ENCODE data around the gene SNX18.

SNX18 gene

DNA sequence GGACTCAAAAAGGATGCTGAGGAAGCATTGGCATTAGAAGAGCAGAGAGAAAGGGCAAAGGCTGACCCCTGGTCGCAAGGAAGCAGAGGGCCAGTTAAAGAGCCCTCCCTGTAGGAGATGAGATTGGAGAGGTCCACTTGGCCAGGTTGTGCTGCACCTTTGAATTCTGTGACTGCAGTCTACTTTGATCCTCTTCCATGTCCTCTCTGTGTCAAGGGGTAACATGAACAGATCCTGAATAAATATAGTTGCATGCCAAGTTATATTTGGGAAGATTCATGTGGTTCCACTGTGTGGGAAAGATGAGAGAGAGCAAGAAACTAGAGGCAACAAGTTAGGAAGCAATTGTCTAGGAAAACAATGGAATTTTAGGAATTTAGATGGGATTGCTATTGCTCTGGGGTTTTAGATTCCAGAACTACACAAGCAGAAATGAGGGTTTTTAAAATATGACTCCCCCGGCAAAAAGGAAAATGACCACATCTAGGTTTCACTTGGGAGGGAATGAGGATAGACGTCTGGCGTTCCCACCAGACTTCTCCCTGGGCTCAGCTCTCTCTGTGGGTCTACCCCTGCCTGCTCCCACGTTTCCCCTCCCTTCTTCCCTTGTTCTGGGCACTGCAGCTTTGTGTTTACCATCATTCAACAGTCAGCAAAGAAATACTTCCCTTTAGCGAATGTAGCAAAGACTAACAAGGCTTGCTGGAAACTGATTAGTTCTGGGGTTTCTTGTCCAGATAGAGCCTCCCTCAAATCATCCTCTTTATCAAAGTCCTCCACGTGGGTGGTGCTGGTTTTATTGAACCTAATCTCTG lies 63.6 kb downstream of the SNX18 start:
- peak; percentile 76 for DNase-seq

DNA sequence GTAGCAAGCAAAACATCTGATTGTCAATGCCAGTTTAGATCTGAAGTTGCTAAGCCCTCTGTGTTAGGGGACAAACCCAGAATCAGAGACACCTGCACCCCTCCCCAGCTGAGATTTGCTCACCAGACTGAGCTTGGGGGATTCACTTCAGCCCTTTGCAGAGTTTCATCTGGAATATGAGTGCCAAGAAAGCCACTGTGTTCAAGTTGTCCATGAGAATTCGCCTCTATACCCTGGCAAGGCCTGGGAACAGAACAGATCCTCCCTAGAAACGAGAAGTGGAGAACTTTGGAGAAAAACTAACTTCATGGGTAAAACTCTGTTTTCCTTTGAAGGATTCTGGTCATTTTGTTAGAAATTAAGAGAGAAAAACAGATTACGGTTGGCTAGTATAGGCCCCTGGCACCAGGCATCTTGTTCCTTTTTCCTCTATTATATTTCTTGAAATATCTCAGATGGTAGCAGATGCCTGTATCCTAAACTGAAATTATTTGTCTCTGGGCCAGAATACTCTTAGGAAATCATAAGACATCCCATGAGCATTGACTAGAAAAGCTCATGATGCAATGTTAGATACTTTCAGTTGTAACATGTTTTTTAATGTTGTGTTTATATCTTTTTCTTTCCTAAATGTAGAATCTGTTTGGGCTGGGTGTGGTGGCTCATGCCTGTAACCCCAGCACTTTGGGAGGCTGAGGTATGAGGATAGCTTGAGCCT lies 64.4 kb downstream of the SNX18 start:
- peak; percentile 32 for DNase-seq

DNA sequence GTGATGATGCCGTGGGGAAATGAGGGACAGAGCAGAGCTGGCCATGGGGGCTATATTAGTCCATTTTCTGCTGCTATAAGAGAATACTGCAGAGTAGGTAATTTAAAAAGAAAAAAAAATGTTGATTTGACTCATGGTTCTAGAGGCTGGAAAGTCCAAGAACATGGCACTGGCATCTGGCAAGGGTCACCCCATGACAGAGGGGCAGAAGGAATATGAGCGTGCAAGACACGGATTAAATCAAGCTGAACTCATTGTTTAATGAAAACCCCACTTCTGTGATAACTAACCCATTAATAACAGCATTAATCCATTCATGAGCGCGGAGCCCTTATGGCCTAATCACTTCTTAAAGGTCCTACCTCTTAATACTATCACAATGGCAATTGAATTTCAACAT lies 68.8 kb downstream of the SNX18 start:
- DNase-seq, result no peak

DNA sequence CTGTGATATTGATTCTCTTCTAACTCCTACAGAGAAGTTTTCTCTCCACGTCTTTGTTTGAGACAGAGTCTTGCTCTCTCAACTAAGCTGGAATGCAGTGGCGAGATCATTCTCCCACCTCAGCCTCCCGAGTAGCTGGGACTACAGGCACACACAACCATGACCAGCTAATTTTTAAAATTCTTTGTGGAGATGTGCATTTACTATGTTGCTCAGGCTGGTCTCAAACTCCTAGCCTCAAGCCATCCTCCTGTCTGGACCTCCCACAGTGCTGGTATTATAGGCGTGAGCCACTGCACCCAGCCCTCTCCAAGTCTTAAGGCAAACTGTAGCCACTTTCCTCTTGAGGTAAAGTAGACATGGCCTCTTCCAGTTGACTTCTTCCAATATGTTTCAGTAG lies 72.2 kb downstream of the SNX18 start:
- peak; percentile 17 for DNase-seq

DNA sequence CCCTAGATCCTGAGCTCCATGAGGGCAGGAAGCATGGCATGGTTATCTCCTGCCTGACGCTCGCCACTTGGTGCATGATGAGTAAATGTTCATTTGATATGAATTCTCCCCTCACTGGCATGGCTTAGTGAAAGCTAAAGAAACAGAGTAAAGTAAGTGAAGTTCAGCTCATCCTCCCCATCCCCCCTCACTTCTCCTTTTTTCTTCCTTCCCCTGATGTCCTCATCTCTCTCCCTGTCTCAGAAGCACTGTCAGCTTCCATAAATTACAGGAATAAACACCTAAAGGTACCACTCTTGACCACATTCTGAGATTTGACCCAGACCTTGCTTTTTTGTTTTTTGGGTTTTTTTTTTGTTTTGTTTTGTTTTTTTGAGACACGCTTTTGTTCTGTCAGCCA lies 73.3 kb downstream of the SNX18 start:
- DNase-seq, result no peak

DNA sequence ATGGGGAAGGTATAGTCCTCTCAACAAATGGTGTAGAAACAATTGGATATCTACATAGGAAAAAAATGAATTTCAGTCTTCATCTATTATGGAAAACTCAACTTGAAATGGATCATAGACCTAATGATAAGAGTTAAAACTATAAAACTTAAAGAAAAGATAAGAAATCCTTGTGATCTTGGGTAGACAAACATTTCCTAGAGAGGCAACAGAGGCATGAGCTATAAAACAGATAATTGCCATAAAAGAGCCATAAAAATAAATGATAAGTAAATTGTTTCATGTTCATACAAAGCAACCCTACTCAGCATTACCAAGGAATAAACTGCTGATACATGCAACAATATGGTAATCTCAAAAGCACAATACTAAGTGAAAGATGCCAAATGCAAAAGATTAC lies 76.2 kb downstream of the SNX18 start:
- DNase-seq, result no peak

DNA sequence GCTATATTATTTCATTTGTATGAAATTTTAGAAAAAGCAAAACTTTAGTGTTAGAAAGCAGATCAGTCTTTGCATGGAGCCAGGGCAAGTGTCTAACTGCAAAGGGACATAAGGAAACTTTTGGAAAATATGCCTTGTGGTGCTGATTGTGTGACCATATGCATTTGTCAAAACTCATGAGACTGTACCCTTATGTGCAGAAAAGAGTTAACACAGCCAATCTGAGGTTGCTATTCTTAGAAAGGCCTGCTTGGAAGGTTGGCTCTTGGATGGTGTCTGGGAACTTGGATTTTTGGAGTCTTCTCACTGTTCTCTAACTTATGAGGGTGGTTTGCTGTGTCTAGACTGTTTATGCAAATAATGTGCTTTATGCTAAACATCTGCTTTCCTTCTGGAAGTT lies 76.6 kb downstream of the SNX18 start:
- no peak for DNase-seq

DNA sequence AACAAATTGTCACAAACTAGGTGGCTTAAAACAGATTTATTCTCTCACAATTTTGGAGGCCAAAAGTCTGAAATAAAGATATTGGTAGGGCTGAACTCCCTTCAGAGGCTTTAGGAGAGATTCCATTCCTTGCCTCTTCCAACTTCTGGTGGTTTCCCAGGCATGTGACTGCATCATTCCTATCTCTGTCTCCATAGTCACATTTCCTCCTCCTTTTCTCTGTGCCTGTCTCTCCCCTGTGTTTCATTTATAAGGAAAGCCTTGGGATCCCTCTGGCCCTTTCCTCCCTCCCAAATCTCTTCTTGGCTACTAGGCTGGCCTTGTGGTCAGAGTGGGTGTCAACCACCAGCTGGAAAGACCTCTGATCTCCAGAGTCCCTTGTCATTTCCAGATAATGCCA lies 78.2 kb downstream of the SNX18 start:
- DNase-seq, result no peak

All from fibroblast of skin of abdomen (primary cell).